Measurements from ENCODE around the gene ANAPC4.

The ANAPC4 gene

GRCh38 chr4:25439918-25440477 is 62.9 kb downstream of the ANAPC4 start:
- peak; percentile 76 for DNase-seq

GRCh38 chr4:25440478-25441030 is 63.5 kb downstream of the ANAPC4 start:
- DNase-seq = no peak

- DNase-seq = peak; percentile 58
Observed at GRCh38 chr4:25441519-25442117, 64.6 kb downstream of the ANAPC4 start.

GRCh38 chr4:25442863-25443307 is 65.8 kb downstream of the ANAPC4 start:
- DNase-seq = no peak

DNA sequence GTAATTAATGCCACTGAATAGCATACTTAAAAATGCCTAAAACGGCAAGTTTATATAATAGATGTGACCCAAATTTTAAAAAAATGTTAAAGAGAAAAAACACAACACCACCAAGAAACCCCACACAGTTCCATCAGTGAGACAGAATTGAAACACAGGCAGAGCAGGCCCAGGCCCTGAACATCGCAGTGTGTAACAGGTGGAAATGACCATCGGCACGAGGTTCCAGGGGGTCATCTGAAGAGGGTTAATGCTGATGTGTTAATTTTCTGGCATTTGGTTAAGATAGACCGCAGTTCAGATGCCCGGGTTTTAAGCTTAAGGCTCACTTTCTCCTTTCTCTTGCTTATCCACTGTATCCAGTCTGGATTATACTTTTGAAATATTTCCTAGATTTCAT is 66.8 kb downstream of the ANAPC4 start:
- DNase-seq = no peak

DNA sequence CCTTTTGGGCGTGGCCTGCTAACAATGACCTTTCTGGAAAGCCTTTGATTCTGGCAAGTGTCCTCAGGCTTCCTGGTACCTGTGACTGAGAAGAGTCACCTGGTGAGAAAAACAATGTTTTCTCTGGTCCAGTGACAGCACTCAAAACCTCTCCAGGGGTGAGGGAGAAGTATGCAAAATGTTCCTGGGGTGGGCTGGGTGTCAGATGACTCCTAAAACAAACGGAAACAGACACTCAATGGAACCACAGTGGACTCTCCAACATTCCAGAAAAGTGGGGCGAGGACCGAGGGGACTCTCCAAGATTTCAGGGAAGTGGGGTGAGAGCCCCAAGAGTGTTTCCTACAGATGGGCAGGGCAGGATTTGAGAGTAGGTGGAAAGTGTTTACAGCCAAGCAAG is 69.5 kb downstream of the ANAPC4 start:
- no peak for DNase-seq

GRCh38 chr4:25448379-25449109 is 71.5 kb downstream of the ANAPC4 start:
- DNase-seq = no peak

GRCh38 chr4:25449270-25449669 is 72.2 kb downstream of the ANAPC4 start:
- no peak for DNase-seq

GRCh38 chr4:25449688-25450087 is 72.6 kb downstream of the ANAPC4 start:
- no peak for DNase-seq

DNA sequence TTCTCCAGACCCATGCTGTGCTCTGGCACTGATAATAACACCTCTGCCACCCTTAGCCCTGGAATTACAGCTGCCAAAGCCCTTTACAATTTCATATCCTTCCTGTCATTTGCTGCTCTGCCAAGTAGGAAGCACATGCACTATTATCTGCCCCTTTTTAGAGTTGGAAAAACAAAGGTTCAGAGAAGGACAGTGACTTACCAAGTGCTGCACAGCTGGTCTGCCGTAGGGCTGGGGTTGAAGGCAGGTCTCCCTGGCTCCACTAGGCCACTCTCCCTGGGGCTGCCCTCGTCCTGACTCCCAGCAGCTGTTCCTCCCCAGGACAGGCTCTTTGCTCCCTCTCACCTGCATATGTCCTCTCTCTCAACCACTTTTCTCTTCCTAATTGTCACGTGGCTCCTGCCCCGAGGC is 73.4 kb downstream of the ANAPC4 start:
- no peak for DNase-seq

GRCh38 chr4:25451676-25452075 is 74.6 kb downstream of the ANAPC4 start:
- no peak for DNase-seq

DNA sequence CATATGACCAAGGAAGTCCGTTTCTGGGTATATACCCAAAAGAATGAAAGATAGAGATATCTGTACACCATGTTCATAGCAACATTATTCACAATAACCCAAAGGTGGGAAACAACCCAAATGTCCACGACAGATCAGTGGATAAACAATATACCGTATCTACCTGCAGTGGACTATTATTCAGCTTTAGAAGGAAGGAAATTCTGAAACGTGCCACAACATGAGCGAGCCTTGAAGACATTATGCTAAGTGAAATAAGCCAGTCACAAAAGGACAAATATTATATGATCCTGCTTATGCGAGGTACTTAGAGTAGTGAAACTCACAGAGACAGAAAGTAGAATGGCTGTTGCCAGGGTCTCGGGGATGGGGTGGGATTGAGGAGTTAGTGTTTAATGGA is 75.0 kb downstream of the ANAPC4 start:
- DNase-seq = no peak

DNA sequence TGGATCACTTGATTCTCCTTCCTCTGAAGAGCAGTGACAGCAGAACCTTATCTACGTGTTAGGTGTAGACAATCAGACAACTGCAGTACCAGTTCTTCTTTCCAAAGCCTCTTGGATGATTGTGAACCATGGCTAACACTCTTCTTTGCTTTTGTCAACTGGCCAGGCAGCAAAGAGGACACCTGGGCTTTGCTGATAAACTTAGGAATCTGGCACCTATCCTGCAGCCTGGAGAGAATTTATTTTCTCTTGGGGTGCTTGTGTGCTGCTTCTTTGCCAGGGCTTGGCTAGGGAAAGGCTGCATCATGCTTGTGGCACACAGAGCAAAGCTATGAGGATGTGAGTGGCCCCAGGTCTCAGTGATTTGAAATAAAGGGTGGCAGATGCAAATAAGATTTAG is 77.4 kb downstream of the ANAPC4 start:
- no peak for DNase-seq

DNA sequence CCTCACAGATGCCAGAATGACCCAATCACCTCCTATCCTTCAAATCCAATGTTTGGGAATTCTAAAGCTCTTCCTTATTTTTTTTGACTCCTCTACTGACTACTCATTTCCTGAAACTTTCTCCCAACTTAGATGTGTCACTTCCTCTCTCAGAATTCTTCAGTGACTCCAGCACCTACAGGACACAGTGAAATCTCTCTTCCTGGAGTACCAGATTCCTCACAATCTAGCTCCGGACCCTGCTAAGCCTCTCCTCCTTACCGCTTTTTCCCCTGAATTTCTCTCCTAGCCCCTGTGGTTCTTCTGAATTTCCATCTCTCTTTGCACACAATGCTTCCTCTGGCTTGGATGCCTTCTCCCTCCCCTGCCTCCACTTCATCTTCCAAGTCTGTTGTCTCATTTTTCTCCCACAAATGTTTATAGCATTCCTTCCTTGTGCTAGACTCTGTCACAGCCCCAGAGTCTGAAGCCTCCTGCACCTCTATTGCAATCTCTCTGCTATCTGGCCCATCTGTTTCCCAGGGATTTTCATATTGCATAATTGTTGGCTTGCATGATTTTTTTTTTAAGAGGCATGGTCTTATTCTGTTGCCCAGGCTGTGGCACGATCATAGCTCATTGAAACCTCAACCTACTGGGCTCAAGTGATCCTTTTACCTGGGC is 80.1 kb downstream of the ANAPC4 start:
- DNase-seq = no peak

GRCh38 chr4:25466966-25467697 is 90.1 kb downstream of the ANAPC4 start:
- no peak for DNase-seq

DNA sequence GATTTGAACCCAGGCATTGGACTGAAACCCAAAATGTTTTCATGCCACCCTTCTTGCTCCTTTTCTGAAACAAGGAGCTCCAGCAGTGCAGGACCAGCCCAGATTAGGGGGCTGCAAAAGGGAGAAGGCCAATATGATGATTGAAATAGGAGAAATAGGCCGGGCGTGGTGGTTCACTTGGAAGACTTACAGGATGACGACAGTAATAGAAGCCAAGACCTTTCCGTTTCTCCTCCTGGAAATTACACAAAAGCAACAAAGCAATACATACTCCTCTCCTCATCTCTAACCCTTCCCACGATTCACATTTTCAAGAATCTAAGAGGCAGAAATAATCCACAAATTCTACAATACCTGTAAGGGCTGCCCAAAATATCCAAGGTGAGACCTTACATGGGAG is 90.8 kb downstream of the ANAPC4 start:
- DNase-seq = no peak

All from NCI-H1436 (cell line).